ENCODE measurements around the gene RDH8. TPM values are rescaled to one million over a fixed set of nuclear protein-coding genes. Genes with fewer than 3 reads are reported as not detected.
"Not testable (repeated sequence)": the region's sequence is repeated elsewhere in the genome, so short reads cannot be mapped to it uniquely, and the experiment has no call there.

RDH8 gene
- total RNA-seq, 1 experiment from 2014 or later, result not detected

DNA sequence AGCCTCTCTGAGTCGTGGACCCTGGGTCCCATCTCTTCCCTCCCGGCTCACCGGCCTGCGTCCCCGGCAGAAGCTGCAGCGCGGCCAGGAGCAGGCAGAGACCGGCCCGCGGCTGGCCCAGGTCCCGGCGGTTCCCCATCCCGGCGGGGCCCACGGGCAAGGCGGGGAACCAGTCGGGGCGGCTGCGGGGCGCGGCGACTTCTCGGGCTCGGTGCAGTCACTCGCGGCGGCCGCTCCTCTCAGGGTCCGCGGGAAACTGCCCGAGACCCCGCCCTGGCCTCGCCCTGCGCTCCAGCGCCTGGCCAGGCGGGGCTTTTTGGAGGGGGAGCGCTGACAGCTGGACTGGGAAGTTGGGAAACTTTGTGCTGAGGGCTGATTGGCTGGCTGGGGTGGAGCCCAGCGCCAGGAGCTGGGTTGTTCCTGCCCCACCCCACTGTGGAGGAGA, 3.0 kb upstream of the RDH8 start, which contains the start of gene COL5A3:
Gene COL5A3 (minus strand): TSS at position 258 of the 445 bp plus-strand sequence. CDS start 119 bp downstream, at position 139.
- Histone ChIP-seq H3K27ac (no peak within 1 kb of the TSS), H3K27me3 (replicated peaks) (peaks cover 25% of the 10 kb centered on the region), H3K36me3 (no peaks in the 10 kb centered on the region), H3K9me3 (replicated peaks) (no peaks in the 10 kb centered on the region), H3K4me1 (replicated peaks) (peaks cover 25% of the 10 kb centered on the region), H3K4me3 (no peak within 1 kb of the TSS)
- no peak for DNase-seq (ENCODE audit: low read depth in 1 of 2, low spot score in 2 of 2)

DNA sequence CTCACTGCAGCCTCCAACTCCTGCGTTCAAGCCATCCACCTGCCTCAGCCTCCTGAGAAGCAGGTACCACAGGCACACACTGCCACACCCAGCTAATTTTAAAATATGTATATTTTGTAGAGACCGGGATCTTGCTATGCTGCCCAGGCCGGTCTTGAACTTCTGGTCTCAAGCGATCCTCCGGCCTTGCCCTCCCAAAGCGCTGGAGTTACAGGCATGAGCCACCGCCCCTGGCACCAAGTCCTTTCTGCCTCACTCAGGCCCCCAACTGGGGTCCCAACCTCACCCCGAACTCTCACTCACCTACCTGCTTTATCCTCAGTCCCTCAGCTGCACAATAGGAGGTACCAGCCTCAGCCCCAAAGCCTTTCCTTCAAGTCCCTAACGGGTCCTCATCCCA, 2.3 kb upstream of the RDH8 start:
- no peak for DNase-seq (ENCODE audit: low read depth in 1 of 2, low spot score in 2 of 2)
- Histone ChIP-seq H3K36me3 (no peaks in the 10 kb centered on the region), H3K9me3 (replicated peaks) (no peaks in the 10 kb centered on the region), H3K4me3 (no peak overlapping the region), H3K27ac (no peak overlapping the region), H3K4me1 (replicated peaks) (peaks cover 25% of the 10 kb centered on the region), H3K27me3 (replicated peaks) (peaks cover 25% of the 10 kb centered on the region)

DNA sequence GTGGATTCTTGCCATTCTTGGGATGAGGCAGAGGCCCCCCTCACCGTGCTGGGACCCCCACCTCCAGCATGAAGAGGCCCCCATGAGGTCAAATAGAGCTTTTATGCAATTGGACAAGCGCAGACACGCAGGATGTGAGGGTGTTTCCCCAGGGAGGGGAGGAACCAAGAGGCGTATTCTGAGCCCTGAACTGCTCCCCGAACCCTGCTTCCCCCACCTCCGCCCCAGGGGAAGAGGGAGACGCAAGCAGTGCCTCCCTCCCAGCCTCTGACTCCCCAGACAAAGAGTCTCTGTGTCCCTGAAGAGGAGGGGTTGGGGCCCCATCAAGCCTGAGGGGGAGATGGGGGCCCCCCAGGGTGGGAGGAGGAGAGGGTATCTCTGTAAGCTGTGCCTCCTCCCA, 1.3 kb upstream of the RDH8 start:
- Histone ChIP-seq H3K27ac (no peak overlapping the region), H3K27me3 (replicated peaks) (peaks cover 25% of the 10 kb centered on the region), H3K9me3 (replicated peaks) (no peaks in the 10 kb centered on the region), H3K36me3 (no peaks in the 10 kb centered on the region), H3K4me3 (no peak overlapping the region), H3K4me1 (replicated peaks) (peaks cover 25% of the 10 kb centered on the region)
- no peak for DNase-seq (ENCODE audit: low read depth in 1 of 2, low spot score in 2 of 2)

DNA sequence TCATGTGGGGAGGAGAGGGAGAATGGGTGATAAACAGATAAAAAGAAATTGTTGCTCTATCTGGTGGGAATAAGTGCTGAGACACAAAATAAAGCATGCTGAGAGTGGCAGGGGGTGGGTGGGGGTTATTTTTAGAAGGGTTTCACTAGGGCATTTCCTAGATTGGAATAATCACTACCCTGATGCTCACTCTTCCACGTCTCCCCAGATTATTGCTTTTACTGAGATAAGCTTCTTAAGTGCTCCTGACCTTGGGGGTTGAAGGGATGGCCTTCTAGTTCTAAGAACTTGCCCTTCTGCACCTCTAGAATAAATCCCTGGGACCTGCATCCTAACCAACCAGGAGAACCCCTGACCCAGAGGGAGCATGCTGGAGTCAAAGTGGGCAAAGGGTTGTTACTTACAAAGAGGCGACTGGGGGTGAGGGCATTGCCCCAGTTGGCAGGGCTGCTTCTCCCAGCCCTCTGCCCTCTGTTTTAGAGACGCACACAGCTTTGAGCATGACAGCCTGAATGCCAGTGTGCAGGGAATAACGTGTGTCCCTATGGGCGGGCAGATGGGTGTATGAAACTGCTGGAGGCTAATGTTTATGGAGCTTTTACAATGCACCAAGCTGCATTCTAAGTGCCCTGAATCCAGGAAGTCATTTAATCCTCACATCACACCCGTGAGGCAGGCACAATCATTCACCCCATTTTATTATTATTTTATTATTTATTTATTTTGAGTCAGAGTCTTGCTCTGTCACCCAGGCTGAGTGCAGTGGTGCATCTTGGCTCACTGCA, 743 bp downstream of the RDH8 start:
- H3K27me3 ChIP-seq (replicated peaks), result peaks cover 24% of the 10 kb centered on the region
- H3K36me3 ChIP-seq, result no peaks in the 10 kb centered on the region
- peaks cover 14% of the 10 kb centered on the region for H3K4me1 ChIP-seq (replicated peaks)
- no peaks in the 10 kb centered on the region for H3K9me3 ChIP-seq (replicated peaks)
- no peak overlapping the region for H3K27ac ChIP-seq
- DNase-seq (ENCODE audit: low read depth in 1 of 2, low spot score in 2 of 2), result no peak
- no peak overlapping the region for H3K4me3 ChIP-seq

DNA sequence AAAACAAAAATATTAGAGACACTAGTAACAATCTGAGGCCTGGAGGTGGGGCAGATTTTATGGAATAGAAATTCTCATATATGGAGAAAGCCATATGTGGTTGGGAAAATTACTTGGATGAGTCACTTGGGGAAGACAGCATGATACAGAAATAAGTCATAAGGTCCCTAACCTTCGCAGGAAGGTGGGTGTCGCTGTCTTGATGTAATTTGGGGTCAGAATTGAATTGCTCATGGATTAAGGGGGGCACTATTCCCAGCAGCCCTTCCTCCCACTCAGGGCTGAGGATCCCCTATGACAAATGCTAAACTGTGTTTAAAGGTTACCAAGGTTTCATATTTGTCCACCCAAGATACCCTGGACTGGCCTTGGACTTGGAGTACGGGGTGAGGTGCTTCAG, 5.0 kb downstream of the RDH8 start:
- Histone ChIP-seq H3K9me3 (replicated peaks) (no peaks in the 10 kb centered on the region), H3K4me1 (replicated peaks) (no peaks in the 10 kb centered on the region), H3K36me3 (no peaks in the 10 kb centered on the region), H3K27ac (no peak overlapping the region), H3K27me3 (replicated peaks) (no peaks in the 10 kb centered on the region; the same call in none of the 2 replicates), H3K4me3 (no peak overlapping the region)
- DNase-seq (ENCODE audit: low read depth in 1 of 2, low spot score in 2 of 2), result no peak

DNA sequence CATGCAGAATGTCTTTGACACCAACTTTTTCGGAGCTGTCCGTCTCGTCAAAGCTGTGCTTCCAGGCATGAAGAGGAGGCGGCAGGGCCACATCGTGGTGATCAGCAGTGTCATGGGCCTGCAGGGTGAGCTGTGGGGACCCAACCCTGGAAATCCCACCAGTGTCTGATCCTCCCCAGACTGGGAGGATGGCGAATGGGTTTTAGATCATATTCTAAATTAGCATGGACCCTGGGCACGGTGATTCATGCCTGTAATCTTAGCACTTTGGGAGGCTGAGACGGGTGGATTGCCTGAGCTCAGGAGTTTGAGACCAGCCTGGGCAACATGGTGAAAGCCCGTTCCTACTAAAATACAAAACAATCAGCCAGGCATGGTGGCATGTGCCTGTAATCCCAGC, 5.5 kb downstream of the RDH8 start:
- no peaks in the 10 kb centered on the region for H3K36me3 ChIP-seq
- H3K4me3 ChIP-seq, result no peak overlapping the region
- H3K27ac ChIP-seq, result no peak overlapping the region
- no peak for DNase-seq (ENCODE audit: low read depth in 1 of 2, low spot score in 2 of 2)
- no peaks in the 10 kb centered on the region for H3K4me1 ChIP-seq (replicated peaks)
- no peaks in the 10 kb centered on the region; the same call in 1 of the 2 replicates for H3K27me3 ChIP-seq (replicated peaks)
- H3K9me3 ChIP-seq (replicated peaks), result no peaks in the 10 kb centered on the region

DNA sequence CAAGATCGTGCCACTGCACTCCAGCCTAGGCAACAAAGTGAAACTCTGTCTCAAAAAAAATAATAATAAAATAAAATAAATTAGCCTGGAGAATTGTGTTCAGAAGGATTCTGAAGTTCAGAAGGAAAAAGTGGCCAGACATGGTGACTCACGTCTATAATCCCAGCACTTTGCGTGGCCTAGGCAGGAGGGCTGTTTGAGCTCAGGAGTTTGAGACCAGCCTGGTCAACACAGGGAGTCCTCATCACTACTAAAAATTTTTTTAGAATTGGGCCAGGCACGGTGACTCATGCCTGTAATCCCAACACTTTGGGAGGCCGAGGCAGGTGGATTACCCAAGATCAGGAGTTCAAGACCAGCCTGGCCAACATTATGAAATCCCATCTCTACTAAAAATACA, 6.0 kb downstream of the RDH8 start:
- Histone ChIP-seq H3K4me1 (replicated peaks) (no peaks in the 10 kb centered on the region), H3K27ac (no peak overlapping the region)
- no peak for DNase-seq (ENCODE audit: low read depth in 1 of 2, low spot score in 2 of 2)

DNA sequence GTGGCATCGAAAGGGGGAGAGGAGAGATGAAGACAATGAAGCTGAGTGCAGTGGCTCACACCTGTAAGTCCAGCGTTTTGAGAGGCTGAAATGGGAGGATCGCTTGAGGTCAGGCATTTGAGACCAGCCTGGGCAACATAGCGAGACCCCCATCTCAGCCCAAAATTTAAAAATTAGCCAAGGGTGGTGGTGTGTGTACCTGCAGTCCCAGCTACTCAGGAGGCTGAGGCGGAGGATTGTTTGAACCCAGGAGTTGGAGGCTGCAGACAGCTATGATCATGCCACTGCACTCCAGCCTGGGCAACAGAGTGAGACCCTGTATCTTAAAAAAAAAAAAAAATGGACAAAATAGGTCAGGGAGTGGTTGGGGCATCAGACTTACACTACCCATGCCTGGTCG, 7.6 kb downstream of the RDH8 start:
- no peak overlapping the region for H3K27ac ChIP-seq
- H3K27me3 ChIP-seq (replicated peaks), result peaks cover 4% of the 10 kb centered on the region; the same call in 1 of the 2 replicates
- no peak overlapping the region for H3K4me3 ChIP-seq
- DNase-seq (ENCODE audit: low read depth in 1 of 2, low spot score in 2 of 2), result no peak
- H3K4me1 ChIP-seq (replicated peaks), result no peaks in the 10 kb centered on the region
- H3K9me3 ChIP-seq (replicated peaks), result no peaks in the 10 kb centered on the region
- H3K36me3 ChIP-seq, result no peaks in the 10 kb centered on the region

More for the DNA sequence above, 6.0 kb downstream of the RDH8 start:
- Histone ChIP-seq H3K4me3 (no peak overlapping the region), H3K36me3 (no peaks in the 10 kb centered on the region), H3K9me3 (replicated peaks) (no peaks in the 10 kb centered on the region), H3K27me3 (replicated peaks) (no peaks in the 10 kb centered on the region; the same call in 1 of the 2 replicates)

DNA sequence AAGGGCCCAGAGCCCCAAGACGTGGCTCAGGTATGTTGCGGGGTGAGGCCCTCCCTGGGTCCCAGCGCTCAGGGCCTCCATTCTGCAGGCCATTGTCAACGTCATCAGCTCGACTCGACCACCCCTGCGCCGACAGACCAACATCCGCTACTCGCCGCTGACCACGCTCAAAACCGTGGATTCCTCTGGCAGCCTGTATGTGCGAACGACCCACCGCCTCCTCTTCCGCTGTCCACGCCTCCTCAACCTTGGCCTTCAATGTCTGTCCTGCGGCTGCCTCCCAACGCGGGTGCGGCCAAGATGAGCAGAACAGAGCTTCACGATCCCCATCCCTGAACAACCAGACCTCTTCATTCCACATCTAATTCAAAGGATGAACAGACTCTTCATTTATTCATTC, 8.2 kb downstream of the RDH8 start:
- Histone ChIP-seq H3K36me3 (no peaks in the 10 kb centered on the region), H3K27me3 (replicated peaks) (peaks cover 7% of the 10 kb centered on the region; the same call in 1 of the 2 replicates), H3K9me3 (replicated peaks) (no peaks in the 10 kb centered on the region), H3K27ac (no peak overlapping the region), H3K4me1 (replicated peaks) (no peaks in the 10 kb centered on the region), H3K4me3 (no peak overlapping the region)
- no peak for DNase-seq (ENCODE audit: low read depth in 1 of 2, low spot score in 2 of 2)

DNA sequence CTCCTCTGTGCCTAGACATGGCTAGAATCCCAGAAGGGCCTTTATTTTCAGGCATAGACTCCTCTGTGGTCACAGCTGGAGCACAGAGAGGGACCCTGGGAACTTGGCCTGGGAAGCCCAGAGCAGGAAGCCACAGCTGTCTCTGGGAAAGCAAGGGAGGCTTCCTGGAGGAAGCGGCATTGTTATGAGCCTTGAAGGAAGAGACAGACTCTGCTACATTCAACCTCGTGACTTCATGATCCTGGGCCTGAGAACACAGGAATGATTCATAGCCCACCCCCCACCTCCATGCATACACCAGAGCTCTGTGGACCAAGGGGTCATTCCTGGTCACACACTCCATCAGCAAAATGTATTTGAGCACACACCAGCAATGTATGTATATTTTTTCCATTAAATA, 8.6 kb downstream of the RDH8 start:
- no peak for DNase-seq (ENCODE audit: low read depth in 1 of 2, low spot score in 2 of 2)
- Histone ChIP-seq H3K36me3 (no peaks in the 10 kb centered on the region), H3K27ac (no peak overlapping the region), H3K9me3 (replicated peaks) (no peaks in the 10 kb centered on the region), H3K4me3 (no peak overlapping the region), H3K4me1 (replicated peaks) (no peaks in the 10 kb centered on the region), H3K27me3 (replicated peaks) (peaks cover 11% of the 10 kb centered on the region; the same call in 1 of the 2 replicates)

DNA sequence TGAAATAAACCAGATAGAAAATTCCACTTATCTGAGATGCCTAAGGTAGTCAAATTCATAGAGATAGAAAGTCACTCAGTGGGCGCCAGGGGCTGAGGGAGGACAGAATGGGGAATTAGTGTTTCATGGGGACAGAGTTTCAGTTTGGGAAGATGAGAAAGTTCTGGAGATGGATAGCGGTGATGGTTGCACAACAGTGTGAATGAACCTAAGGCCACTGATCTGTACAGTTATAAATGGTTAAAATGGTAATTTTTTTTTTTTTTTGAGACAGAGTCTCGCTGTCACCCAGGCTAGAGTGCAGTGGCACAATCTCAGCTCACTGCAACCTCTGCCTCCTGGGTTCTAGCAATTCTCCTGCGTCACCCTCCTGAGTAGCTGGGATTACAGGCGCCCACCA, 9.8 kb downstream of the RDH8 start:
- not testable (repeated sequence) for H3K4me1 ChIP-seq (replicated peaks); H3K4me3 ChIP-seq; DNase-seq (ENCODE audit: low read depth in 1 of 2, low spot score in 2 of 2); H3K36me3 ChIP-seq; H3K9me3 ChIP-seq (replicated peaks); H3K27ac ChIP-seq
- H3K27me3 ChIP-seq (replicated peaks), result peaks cover 11% of the 10 kb centered on the region; the same call in 1 of the 2 replicates

DNA sequence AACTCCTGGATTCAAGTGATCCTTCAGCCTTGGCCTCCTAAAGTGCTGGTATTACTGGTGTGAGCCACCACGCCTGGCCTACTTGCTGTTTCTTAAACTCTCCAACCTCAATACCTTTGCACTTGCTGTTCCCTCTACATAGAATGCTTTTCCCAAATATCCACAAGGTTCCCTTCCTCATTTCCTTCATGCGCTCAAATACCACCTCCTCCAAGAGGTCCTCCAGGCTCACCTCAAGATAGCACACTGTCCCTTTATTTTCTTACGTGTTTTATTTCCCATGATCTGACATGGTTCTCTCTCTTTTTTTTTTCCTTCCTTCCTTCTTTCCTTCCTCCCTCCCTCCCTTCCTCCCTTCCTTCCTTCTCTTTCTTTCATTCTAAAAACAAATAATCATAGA, 13.5 kb downstream of the RDH8 start:
- H3K36me3 ChIP-seq, result no peaks in the 10 kb centered on the region
- no peaks in the 10 kb centered on the region for H3K9me3 ChIP-seq (replicated peaks)
- H3K27ac ChIP-seq, result no peak overlapping the region
- H3K4me1 ChIP-seq (replicated peaks), result 0 out of 2 replicates have a peak, but pooled peaks cover 5% of the 10 kb centered on the region
- no peak for DNase-seq (ENCODE audit: low read depth in 1 of 2, low spot score in 2 of 2)
- H3K4me3 ChIP-seq, result no peak overlapping the region
- H3K27me3 ChIP-seq (replicated peaks), result peaks cover 30% of the 10 kb centered on the region

DNA sequence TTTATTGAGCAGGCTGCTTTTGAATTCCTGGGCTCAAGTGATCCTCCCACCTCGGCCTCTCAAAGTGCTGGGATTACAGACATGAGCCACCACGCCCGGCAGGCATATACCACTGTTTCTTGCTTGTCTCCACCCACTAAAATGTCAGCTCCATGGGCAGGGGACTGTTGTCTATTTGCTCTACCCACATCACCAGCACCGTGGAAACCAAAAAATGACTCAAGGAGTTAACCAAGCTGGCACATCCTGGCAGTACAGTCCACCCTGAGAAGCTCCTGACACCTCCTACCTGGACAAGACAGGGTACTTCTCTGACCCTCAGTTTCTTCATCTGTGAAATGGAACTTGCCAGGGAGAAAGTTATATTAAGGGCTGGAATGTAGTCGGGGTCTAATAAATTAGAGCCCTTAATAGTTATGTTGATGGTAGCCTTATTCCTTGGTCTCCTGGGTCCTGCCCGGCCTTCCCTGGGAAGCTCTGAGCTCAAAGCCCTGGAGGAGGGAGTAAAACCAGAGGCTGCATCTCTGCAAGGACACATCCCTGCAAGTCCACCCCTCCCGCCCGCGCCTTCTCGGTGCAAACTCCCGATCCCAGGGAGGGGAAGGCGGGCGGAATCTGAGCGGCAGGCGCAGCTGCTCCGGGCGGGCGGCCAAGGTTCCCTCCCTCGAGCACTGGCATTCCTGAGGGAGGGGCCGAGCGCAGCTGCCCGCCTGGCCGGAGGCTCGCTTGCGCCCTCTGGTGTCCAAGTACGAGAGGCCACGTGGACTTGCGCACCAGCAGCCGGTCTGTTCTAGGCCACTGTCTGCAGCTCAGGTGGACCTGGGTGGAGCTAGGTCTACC, 14.1 kb downstream of the RDH8 start:
- Histone ChIP-seq H3K27me3 (replicated peaks) (peaks cover 37% of the 10 kb centered on the region), H3K27ac (no peak overlapping the region)

DNA sequence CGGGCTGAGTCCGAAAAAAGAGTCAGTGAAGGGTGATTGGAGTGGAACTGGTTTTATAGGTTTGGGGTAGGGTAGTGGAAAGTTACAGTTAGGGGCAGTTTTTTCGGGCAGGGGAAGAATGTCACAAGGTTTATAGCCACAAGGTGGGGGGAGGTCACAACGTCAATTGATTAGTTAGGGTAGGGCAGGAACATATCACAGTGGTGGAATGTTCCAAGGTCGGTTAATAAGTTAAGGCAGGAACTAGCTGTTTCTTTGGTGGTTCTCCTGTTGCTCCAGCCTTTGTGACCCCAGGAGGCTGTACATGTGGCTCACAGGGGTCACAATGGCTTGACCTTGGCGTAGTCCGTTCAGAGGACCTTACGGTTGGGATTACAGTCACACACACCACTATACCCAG, 20.3 kb downstream of the RDH8 start:
- Histone ChIP-seq H3K4me1 (replicated peaks) (no peaks in the 10 kb centered on the region), H3K4me3 (no peak overlapping the region), H3K27me3 (replicated peaks) (peaks cover 54% of the 10 kb centered on the region), H3K27ac (no peak overlapping the region), H3K9me3 (replicated peaks) (no peaks in the 10 kb centered on the region), H3K36me3 (no peaks in the 10 kb centered on the region)
- DNase-seq (ENCODE audit: low read depth in 1 of 2, low spot score in 2 of 2), result no peak

More for the DNA sequence above, 14.1 kb downstream of the RDH8 start:
- peak; percentile 91 to 96 for DNase-seq (ENCODE audit: low read depth in 1 of 2, low spot score in 2 of 2)
- no peak overlapping the region for H3K4me3 ChIP-seq
- H3K9me3 ChIP-seq (replicated peaks), result no peaks in the 10 kb centered on the region
- H3K4me1 ChIP-seq (replicated peaks), result 0 out of 2 replicates have a peak, but pooled peaks cover 5% of the 10 kb centered on the region
- H3K36me3 ChIP-seq, result no peaks in the 10 kb centered on the region
